NCI-H128 (cell line): Measurements from ENCODE around the gene NPPB.

Experiments
- DNase-seq: peaks from one replicate; lab custom pipeline; 2025; ENCODE audit not compliant: unreplicated experiment; lab: John Stamatoyannopoulos, UW

Gene NPPB

GRCh38 chr1:11881749-11882441 lies 23.1 kb upstream of the NPPB start:
- DNase-seq, result no peak

GRCh38 chr1:11880911-11881748 lies 22.4 kb upstream of the NPPB start:
- DNase-seq, result no peak

GRCh38 chr1:11880181-11880575 lies 21.4 kb upstream of the NPPB start:
- DNase-seq, result no peak

- DNase-seq, result no peak
Measured at GRCh38 chr1:11879311-11880180, 20.8 kb upstream of the NPPB start.

GRCh38 chr1:11878891-11879190 lies 20.1 kb upstream of the NPPB start:
- DNase-seq, result no peak

GRCh38 chr1:11878081-11878890 lies 19.5 kb upstream of the NPPB start:
- no peak for DNase-seq

GRCh38 chr1:11877074-11877473 lies 18.3 kb upstream of the NPPB start:
- no peak for DNase-seq

GRCh38 chr1:11875094-11875493 lies 16.3 kb upstream of the NPPB start:
- DNase-seq, result no peak

GRCh38 chr1:11874624-11875023 lies 15.9 kb upstream of the NPPB start:
- DNase-seq, result no peak

- no peak for DNase-seq
Measured at GRCh38 chr1:11874258-11874562, 15.5 kb upstream of the NPPB start.

- no peak for DNase-seq
Measured at GRCh38 chr1:11873395-11874257, 14.9 kb upstream of the NPPB start.

- no peak for DNase-seq
Measured at GRCh38 chr1:11872545-11872944, 13.8 kb upstream of the NPPB start.

GRCh38 chr1:11869650-11870207 lies 11.0 kb upstream of the NPPB start:
- no peak for DNase-seq

- no peak for DNase-seq
Measured at GRCh38 chr1:11869104-11869503, 10.4 kb upstream of the NPPB start.

GRCh38 chr1:11868331-11868980 lies 9.7 kb upstream of the NPPB start:
- DNase-seq, result no peak

GRCh38 chr1:11862890-11863289 lies 4.1 kb upstream of the NPPB start:
- no peak for DNase-seq

GRCh38 chr1:11860587-11860986 lies 1.8 kb upstream of the NPPB start:
- DNase-seq, result no peak

- no peak for DNase-seq
Measured at GRCh38 chr1:11860083-11860482, 1.3 kb upstream of the NPPB start.
